Measurements from ENCODE around the gene NCMAP. TPM values are rescaled to one million over a fixed set of nuclear protein-coding genes. Genes with fewer than 3 reads are reported as not detected.
A peak's percentile ranks its signal among the peaks of the same experiment; 100 is the strongest.

Gene NCMAP
- total RNA-seq, 1 donor from 2014 or later: not detected

DNA sequence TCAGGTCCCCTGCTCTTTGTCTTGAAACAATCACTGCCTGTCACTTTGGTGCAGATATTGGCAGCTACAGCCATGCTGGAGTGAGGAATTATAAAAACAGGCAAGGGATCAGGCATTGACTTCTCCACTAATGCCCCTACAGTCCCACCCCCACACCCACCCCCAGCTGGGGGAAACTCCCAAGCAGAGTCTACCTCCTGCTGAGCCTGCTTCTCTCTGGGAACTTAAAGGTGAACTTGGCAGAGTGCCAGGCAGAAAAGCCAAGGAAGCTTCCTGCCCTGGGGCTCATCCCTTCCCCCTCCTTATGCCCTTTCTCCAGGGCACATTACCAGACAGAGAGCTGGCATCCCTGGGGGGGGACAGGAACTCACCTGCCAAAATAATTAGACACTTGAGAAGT, 6.7 kb downstream of the NCMAP start:
- Mint-ChIP-seq H3K36me3 (ENCODE audit: unreplicated experiment) (no peaks in the 10 kb centered on the region), H3K27ac (ENCODE audit: unreplicated experiment) (no peak overlapping the region), H3K4me1 (ENCODE audit: low read depth, unreplicated experiment) (no peaks in the 10 kb centered on the region), H3K4me3 (ENCODE audit: unreplicated experiment) (no peak overlapping the region), H3K9me3 (ENCODE audit: unreplicated experiment) (no peaks in the 10 kb centered on the region), H3K27me3 (ENCODE audit: unreplicated experiment) (peaks cover 2% of the 10 kb centered on the region)
- DNase-seq: no peak
- no peak for TF ChIP-seq CTCF (IDR thresholded peaks at IDR 0.05; ENCODE audit: partially characterized antibody, unreplicated experiment)

- TF ChIP-seq CTCF (IDR thresholded peaks at IDR 0.05; ENCODE audit: partially characterized antibody, unreplicated experiment): no peak
- H3K36me3 Mint-ChIP-seq (ENCODE audit: unreplicated experiment): no peaks in the 10 kb centered on the region
- no peak for DNase-seq
- H3K27ac Mint-ChIP-seq (ENCODE audit: unreplicated experiment): no peak overlapping the region
- H3K27me3 Mint-ChIP-seq (ENCODE audit: unreplicated experiment): no peaks in the 10 kb centered on the region
- no peak overlapping the region for H3K4me3 Mint-ChIP-seq (ENCODE audit: unreplicated experiment)
- no peaks in the 10 kb centered on the region for H3K4me1 Mint-ChIP-seq (ENCODE audit: low read depth, unreplicated experiment)
- no peaks in the 10 kb centered on the region for H3K9me3 Mint-ChIP-seq (ENCODE audit: unreplicated experiment)
Observed at GRCh38 chr1:24564695-24565094, 8.8 kb downstream of the NCMAP start.

- no peak for TF ChIP-seq CTCF (IDR thresholded peaks at IDR 0.05; ENCODE audit: partially characterized antibody, unreplicated experiment)
- H3K9me3 Mint-ChIP-seq (ENCODE audit: unreplicated experiment): no peaks in the 10 kb centered on the region
- no peaks in the 10 kb centered on the region for H3K36me3 Mint-ChIP-seq (ENCODE audit: unreplicated experiment)
- no peaks in the 10 kb centered on the region for H3K27me3 Mint-ChIP-seq (ENCODE audit: unreplicated experiment)
- H3K4me3 Mint-ChIP-seq (ENCODE audit: unreplicated experiment): no peak overlapping the region
- no peaks in the 10 kb centered on the region for H3K4me1 Mint-ChIP-seq (ENCODE audit: low read depth, unreplicated experiment)
- peak; percentile 3 for DNase-seq
- no peak overlapping the region for H3K27ac Mint-ChIP-seq (ENCODE audit: unreplicated experiment)
Observed at GRCh38 chr1:24566236-24566867, 10.5 kb downstream of the NCMAP start.

- Mint-ChIP-seq H3K9me3 (ENCODE audit: unreplicated experiment) (no peaks in the 10 kb centered on the region), H3K27me3 (ENCODE audit: unreplicated experiment) (no peaks in the 10 kb centered on the region)
- peak; percentile 12 for DNase-seq
Observed at GRCh38 chr1:24567792-24568388, 12.0 kb downstream of the NCMAP start.

More at GRCh38 chr1:24567792-24568388, 12.0 kb downstream of the NCMAP start:
- Mint-ChIP-seq H3K4me3 (ENCODE audit: unreplicated experiment) (no peak overlapping the region), H3K27ac (ENCODE audit: unreplicated experiment) (no peak overlapping the region), H3K36me3 (ENCODE audit: unreplicated experiment) (no peaks in the 10 kb centered on the region), H3K4me1 (ENCODE audit: low read depth, unreplicated experiment) (no peaks in the 10 kb centered on the region)
- no peak for TF ChIP-seq CTCF (IDR thresholded peaks at IDR 0.05; ENCODE audit: partially characterized antibody, unreplicated experiment)
